ENCODE measurements around the gene PTPN4.
"Not testable (repeated sequence)": the region's sequence is repeated elsewhere in the genome, so short reads cannot be mapped to it uniquely, and the experiment has no call there.

Gene PTPN4

GRCh38 chr2:119981896-119982295 lies 222.2 kb downstream of the PTPN4 start:
- TF ChIP-seq CTCF (IDR thresholded peaks at IDR 0.05; ENCODE audit: low read depth, low read length) = no peak
- no peak for DNase-seq (ENCODE audit: extremely low read depth, low read depth)

GRCh38 chr2:119982506-119982905 lies 222.8 kb downstream of the PTPN4 start:
- TF ChIP-seq CTCF (IDR thresholded peaks at IDR 0.05; ENCODE audit: low read depth, low read length) = no peak
- no peak for DNase-seq (ENCODE audit: extremely low read depth, low read depth)

GRCh38 chr2:119983108-119983507 lies 223.4 kb downstream of the PTPN4 start:
- DNase-seq (ENCODE audit: extremely low read depth, low read depth) = no peak
- no peak for TF ChIP-seq CTCF (IDR thresholded peaks at IDR 0.05; ENCODE audit: low read depth, low read length)

- no peak for DNase-seq (ENCODE audit: extremely low read depth, low read depth)
- TF ChIP-seq CTCF (IDR thresholded peaks at IDR 0.05; ENCODE audit: low read depth, low read length) = no peak
Measured at GRCh38 chr2:119996148-119996547, 236.4 kb downstream of the PTPN4 start.

GRCh38 chr2:119996896-119997891 lies 237.5 kb downstream of the PTPN4 start:
- not testable (repeated sequence) for DNase-seq (ENCODE audit: extremely low read depth, low read depth)

- no peak for DNase-seq (ENCODE audit: extremely low read depth, low read depth)
- TF ChIP-seq CTCF (IDR thresholded peaks at IDR 0.05; ENCODE audit: low read depth, low read length) = no peak
Measured at GRCh38 chr2:120001471-120001870, 241.7 kb downstream of the PTPN4 start.

GRCh38 chr2:120004254-120004653 lies 244.5 kb downstream of the PTPN4 start:
- no peak for TF ChIP-seq CTCF (IDR thresholded peaks at IDR 0.05; ENCODE audit: low read depth, low read length)
- no peak for DNase-seq (ENCODE audit: extremely low read depth, low read depth)
